Stimulated activated CD4-positive, alpha-beta T cell treated with anti-CD3 and anti-CD28 coated beads, Interleukin-1b, Interleukin-23, amount 100 ng/mL, for 24 hours (primary cell): ENCODE results near the gene BIRC6.
"Not testable (repeated sequence)": the region's sequence is repeated elsewhere in the genome, so short reads cannot be mapped to it uniquely, and the experiment has no call there.

Source experiments
- DNase-seq, 4 experiments: peaks; one replicate each; pipeline ENCODE4 v3.0.0-alpha.2; 2020; ENCODE audit warnings: low read depth in 4 of 4, low spot score in 1 of 4

BIRC6 gene

DNA sequence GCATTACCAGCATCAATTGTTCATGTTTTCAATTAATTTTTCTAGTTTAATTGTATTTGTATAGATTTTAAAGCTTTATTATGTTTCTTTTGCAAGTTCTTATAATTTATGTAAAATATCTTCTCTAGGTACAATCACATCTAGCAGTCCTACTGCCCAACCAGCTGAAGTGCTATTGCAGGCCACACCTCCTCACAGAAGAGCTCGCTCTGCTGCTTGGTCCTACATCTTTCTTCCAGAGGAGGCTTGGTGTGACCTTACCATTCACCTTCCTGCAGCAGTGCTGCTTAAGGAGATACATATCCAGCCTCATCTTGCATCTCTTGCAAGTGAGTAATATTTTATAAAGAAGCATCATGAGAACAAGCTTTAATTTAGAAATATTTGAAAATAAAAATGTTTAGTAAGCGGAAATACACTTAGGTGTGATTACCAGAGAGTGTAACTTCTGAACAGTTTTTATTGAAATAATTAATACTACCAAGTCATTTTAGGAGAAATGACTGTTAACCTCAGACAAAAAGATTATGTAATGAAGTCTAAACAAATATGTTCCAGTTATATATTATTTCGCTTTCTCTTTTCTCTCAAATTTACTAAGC lies 148.2 kb downstream of the BIRC6 start:
- no peak for DNase-seq

GRCh38 chr2:32506446-32506845 lies 149.6 kb downstream of the BIRC6 start:
- DNase-seq: no peak

DNA sequence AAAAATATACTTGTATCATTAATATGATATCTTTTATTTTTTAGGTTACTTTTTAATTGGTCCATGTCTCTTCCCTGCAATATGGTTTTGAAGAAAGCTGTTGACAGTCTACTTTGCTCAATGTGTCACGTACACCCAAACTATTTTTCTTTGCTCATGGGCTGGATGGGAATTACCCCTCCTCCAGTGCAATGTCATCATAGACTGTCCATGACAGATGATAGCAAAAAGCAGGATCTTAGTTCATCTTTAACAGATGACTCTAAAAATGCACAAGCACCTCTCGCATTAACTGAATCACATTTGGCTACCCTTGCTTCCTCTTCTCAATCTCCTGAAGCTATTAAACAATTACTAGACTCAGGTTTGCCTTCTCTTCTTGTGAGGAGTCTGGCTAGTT lies 158.1 kb downstream of the BIRC6 start:
- DNase-seq: no peak

- no peak for DNase-seq
These were observed 159.7 kb downstream of the BIRC6 start for GRCh38 chr2:32516567-32516966.

GRCh38 chr2:32522770-32523169 lies 165.9 kb downstream of the BIRC6 start:
- DNase-seq: no peak

DNA sequence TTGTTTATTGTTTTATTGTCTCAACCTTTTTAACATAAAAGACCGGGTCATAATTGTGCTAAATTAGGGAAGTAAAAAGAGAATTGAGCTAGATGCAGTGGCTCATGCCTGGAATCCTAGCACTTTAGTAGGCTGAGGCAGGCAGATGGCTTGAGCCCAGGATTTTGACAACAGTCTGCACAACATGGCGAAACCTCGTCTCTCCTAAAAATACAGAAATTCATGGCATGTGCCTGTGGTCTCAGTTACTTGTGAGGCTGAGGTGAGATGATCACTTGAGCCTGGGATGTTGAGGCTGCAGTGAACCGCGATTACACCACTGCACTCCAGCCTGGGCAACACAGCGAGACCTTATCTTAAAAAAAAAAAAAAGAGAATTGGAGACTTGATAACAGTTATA lies 166.9 kb downstream of the BIRC6 start:
- DNase-seq: no peak

DNA sequence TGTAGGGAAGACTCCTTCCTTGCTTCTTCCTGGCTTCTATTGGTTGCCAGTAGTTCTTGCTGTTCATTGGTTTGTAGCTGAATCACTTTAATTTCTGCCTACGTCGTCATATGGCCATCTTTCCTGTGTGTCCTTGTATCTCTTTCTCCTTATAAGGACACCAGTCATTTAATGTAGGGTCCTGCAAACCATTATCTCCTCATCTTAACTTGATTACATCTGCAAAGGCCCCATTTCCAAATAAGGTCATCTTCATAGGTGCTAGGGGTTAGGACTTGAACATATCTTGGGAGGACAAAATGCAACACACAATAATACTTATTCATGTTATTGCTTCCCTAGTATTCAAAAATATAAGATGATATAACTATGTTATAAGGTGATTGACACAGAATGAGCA lies 175.5 kb downstream of the BIRC6 start:
- DNase-seq: no peak

DNA sequence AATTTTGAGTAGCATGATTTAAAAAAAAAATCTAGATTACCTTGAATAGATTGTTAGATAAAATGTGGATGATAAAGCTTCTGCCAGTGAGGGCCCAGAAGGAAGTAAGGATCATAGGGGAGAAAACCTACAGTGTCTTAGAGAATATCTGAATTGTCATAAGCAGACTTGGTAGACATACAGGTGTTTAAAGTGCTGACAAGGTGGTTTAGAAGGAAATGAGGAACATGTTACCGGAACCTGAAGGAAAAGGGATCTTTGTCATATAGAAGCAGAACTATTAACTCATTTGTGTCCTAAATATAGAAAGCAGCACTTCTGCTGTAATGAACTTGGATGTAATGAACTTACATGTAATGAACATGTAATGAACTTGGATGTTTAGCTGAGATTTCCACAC lies 176.1 kb downstream of the BIRC6 start:
- DNase-seq: no peak

DNA sequence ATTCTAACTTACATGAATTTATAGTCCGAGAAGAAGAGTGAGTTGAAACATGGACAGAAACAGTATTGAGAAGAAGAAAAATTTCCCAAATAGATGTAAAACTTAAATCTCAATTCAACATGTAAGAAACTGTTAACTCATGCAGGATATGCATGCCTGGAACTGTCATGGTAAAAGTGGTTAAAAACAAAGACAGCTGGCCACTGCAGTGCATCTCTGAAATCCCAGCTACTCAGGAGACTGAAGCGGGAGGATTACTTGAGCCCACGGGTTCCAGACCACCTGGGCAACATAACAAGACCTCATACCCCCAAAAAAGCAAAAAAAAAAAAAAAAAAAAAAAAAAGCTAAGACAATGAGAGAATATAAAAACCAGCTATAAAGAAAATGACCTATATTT lies 178.0 kb downstream of the BIRC6 start:
- DNase-seq: no peak

GRCh38 chr2:32538735-32539134 lies 181.9 kb downstream of the BIRC6 start:
- no peak for DNase-seq

GRCh38 chr2:32552483-32552882 lies 195.7 kb downstream of the BIRC6 start:
- DNase-seq: not testable (repeated sequence)

- no peak for DNase-seq
These were observed 197.1 kb downstream of the BIRC6 start for GRCh38 chr2:32553829-32554432.

- no peak for DNase-seq
These were observed 201.7 kb downstream of the BIRC6 start for GRCh38 chr2:32558492-32558891.

DNA sequence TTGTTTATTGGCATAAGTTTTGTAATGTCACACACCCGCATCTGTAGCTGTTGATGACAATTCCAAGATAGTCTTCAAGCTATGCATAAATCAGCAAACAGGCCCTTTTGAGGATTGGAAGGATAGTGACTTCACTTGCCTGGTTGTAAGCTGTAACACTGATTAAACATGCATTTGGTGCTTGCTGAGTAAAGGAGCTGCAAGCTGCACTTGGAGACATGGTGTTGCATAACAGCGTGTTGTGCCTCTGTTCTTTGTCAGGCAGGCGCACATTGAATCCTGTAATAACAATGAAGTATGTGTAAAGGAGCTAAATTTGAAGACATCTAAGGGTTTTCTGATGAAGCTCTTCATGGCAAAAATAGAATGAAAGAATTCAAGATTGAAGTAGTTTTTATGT lies 202.3 kb downstream of the BIRC6 start:
- no peak for DNase-seq

- no peak for DNase-seq
These were observed 206.1 kb downstream of the BIRC6 start for GRCh38 chr2:32562906-32563305.

- no peak for DNase-seq
These were observed 207.7 kb downstream of the BIRC6 start for GRCh38 chr2:32564417-32565035.

- no peak for DNase-seq
These were observed 209.1 kb downstream of the BIRC6 start for GRCh38 chr2:32565902-32566301.

GRCh38 chr2:32572030-32572429 lies 215.2 kb downstream of the BIRC6 start:
- no peak for DNase-seq

DNA sequence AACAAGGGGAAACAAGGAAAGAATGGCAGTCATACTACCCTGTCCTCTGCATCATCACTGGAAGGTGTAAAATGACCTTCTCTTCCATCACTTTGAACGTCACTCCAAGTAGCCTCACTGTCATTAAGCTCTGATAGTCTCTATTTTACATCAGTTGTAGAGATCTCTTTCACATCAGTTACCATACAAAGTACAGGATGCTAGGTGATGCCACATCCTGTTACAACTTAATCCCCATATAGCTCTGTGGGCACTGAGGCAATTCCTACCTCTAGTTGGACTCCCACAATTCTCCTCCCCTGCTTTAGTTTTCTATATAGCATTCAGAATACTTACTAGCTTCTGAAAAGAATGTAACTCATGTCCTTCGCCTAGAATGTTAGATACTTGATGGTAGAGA lies 215.9 kb downstream of the BIRC6 start:
- DNase-seq: no peak

DNA sequence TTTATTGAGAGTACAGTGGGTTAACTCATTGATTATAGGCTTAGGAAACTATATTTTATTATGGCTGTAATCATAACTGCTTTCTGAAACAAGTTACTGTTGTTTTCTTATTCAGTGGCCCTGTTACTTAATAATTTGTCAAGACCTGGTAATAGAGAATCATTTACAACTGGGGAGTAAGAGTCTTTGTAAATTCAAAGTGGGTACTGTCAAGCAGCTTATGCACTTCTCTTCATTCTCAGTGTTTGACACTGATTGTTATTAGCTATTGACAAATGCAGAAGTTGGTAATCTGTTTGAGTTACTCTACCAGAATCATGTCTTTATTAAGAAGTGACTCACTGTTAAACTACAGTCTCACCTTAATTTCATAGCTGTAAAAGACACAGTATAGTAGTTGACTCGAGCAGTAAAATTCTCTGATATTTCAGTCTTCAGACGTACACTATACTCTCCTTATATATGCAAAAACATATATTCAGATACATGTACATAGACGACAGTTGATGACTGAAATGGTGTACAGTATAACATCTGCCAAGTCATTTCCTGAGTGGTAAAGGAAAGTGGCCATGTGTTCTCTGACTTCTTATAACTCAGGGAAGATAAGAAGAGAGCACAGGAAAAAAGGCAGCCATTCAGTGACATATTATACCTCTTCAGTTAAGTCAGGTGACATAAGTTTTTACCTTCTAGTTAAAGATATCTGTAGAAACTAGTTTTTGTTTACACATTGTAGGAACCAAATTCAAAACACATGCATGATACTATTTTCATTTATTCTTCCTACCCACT lies 235.0 kb downstream of the BIRC6 start:
- no peak for DNase-seq

DNA sequence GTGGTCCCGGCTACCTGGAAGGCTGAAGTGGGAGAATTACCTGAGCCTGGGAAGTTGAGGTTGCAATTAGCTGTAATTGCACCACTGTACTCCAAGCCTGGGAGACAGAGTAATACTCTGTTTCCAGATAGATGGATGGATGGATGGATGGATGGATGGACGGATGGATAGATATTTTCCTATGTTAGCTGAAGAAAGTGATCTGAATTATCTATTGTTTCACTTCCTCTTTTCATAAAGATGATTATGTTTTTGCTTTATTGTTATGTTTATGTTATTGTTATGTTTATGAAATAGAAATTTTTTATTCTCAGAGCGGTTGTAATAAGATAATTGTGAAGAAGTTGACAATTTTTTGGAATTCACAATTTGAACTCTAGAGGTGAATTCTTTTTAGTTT lies 237.8 kb downstream of the BIRC6 start:
- no peak for DNase-seq

DNA sequence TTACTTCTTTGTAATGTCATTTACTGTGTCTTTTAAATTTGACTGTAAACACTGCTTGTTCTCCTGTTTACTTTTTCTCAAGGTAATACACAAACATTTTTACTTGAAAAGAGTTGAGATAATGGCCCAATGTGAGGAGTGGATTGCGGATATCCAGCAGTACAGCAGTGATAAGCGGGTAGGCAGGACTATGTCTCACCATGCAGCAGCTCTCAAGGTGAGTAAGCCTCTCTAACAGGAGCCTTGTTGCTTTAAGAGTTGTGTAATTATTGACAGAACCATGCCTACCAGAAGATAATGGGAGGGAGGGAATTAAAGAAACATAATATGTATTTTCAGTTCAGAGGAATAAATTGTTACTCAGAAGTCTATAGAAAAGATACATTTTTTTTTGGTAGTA lies 254.5 kb downstream of the BIRC6 start:
- no peak for DNase-seq
